Measurements from ENCODE around the gene PDCD11. TPM values are rescaled to one million over a fixed set of nuclear protein-coding genes. Genes with fewer than 3 reads are reported as not detected.
A peak's percentile ranks its signal among the peaks of the same experiment; 100 is the strongest.

Gene PDCD11
- total and polyA plus RNA-seq, 2 donors (not counting 1 experiment from before 2014, with no cell fraction given): 10.0 to 34.0 TPM

DNA sequence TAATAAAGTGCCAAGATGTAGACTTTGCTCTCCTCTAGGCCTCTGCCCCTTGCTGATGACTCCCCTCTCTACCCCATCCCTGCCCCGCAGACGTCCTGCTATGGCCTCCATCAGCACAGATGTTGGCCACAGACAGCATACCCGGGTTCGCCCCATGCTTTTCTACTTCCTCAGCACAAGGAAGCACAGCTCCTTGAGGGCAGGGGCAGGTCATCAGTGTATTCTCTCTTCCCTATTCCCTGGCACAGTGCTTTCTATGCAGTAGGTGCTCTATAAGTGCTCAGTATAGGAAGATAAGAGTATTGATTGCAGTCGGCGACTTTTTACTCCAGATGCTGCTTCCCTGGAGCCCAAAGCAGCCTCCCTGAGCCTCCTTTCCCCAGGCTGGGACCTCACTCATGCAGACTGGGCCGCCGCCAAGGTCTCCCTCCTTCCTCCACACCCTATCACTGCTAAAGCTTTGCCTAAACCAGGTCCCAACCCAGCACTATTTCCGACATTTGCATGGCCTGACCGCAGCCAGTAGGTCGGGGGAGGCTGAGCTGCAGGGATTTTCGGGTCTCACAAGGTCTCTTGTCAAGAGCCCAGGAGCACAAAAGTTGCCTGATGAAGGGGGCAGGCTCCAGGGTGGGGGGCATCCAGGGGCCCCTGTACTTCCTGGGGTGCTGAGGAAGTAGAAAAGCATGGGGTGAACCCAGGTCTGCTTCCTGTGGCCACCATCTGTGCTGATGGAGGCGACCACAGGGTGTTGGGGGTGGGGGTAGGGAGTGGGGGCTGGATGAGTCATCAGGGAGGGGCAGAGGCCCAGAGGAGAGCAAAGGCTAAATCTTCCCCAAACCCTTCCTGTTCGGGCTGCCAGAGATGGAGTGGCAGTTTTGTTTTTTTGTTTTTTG lies 74.6 kb downstream of the PDCD11 start:
- Histone ChIP-seq H4K20me1 (ENCODE audit: control insufficient read depth, extremely low read depth, insufficient read depth, low read length) (no peaks in the 10 kb centered on the region), H3K9me3 (ENCODE audit: control insufficient read depth, insufficient read depth, low read depth, low read length) (no peaks in the 10 kb centered on the region), H3K4me2 (ENCODE audit: extremely low read depth, insufficient read depth, low read length) (no peak overlapping the region), H2AFZ (ENCODE audit: low read length) (no peak overlapping the region), H3K4me1 (ENCODE audit: control insufficient read depth, extremely low read depth, insufficient read depth, low read length) (peaks cover 2% of the 10 kb centered on the region), H3K79me2 (ENCODE audit: control insufficient read depth, insufficient read depth, low read length) (no peaks in the 10 kb centered on the region), H3K9ac (ENCODE audit: insufficient read depth, low read length) (no peak overlapping the region), H3K4me3 (replicated peaks in 1 of 4; ENCODE audit: control extremely low read depth in 1 of 4, insufficient read depth in 1 of 4, low read depth in 3 of 4, low read length in 4 of 4) (no peak overlapping the region), H3K27ac (ENCODE audit: insufficient read depth, low read length) (no peak overlapping the region), H3K36me3 (ENCODE audit: control insufficient read depth, insufficient read depth, low read length) (no peaks in the 10 kb centered on the region), H3K27me3 (ENCODE audit: control insufficient read depth, insufficient read depth, low read length) (no peaks in the 10 kb centered on the region)
- no peak for TF ChIP-seq EZH2 (IDR thresholded peaks at IDR 0.05; ENCODE audit: low read length, missing control alignments)
- no peak for TF ChIP-seq CTCF (conservative IDR thresholded peaks at IDR 0.05 in 1 of 2, IDR thresholded peaks at IDR 0.05 in 1 of 2; ENCODE audit: low read depth in 1 of 2, low read length in 2 of 2)
- peak in 1 of 2 donors; percentile 62 for DNase-seq (ENCODE audit: low read depth in 2 of 2)

GRCh38 chr10:103472005-103472404 lies 75.6 kb downstream of the PDCD11 start:
- no peak overlapping the region for H3K9ac ChIP-seq (ENCODE audit: insufficient read depth, low read length)
- TF ChIP-seq CTCF (conservative IDR thresholded peaks at IDR 0.05 in 1 of 2, IDR thresholded peaks at IDR 0.05 in 1 of 2; ENCODE audit: low read depth in 1 of 2, low read length in 2 of 2) (no peak), EZH2 (IDR thresholded peaks at IDR 0.05; ENCODE audit: low read length, missing control alignments) (no peak)
- H3K27ac ChIP-seq (ENCODE audit: insufficient read depth, low read length): no peak overlapping the region
- no peaks in the 10 kb centered on the region for H4K20me1 ChIP-seq (ENCODE audit: control insufficient read depth, extremely low read depth, insufficient read depth, low read length)
- H3K27me3 ChIP-seq (ENCODE audit: control insufficient read depth, insufficient read depth, low read length): no peaks in the 10 kb centered on the region
- H3K4me2 ChIP-seq (ENCODE audit: extremely low read depth, insufficient read depth, low read length): no peak overlapping the region
- H3K4me3 ChIP-seq (replicated peaks in 1 of 4; ENCODE audit: control extremely low read depth in 1 of 4, insufficient read depth in 1 of 4, low read depth in 3 of 4, low read length in 4 of 4): no peak overlapping the region
- H3K9me3 ChIP-seq (ENCODE audit: control insufficient read depth, insufficient read depth, low read depth, low read length): no peaks in the 10 kb centered on the region
- no peak for DNase-seq (ENCODE audit: low read depth in 2 of 2)
- no peak overlapping the region for H2AFZ ChIP-seq (ENCODE audit: low read length)
- peaks cover 2% of the 10 kb centered on the region for H3K4me1 ChIP-seq (ENCODE audit: control insufficient read depth, extremely low read depth, insufficient read depth, low read length)
- H3K79me2 ChIP-seq (ENCODE audit: control insufficient read depth, insufficient read depth, low read length): no peaks in the 10 kb centered on the region
- no peaks in the 10 kb centered on the region for H3K36me3 ChIP-seq (ENCODE audit: control insufficient read depth, insufficient read depth, low read length)

- Histone ChIP-seq H3K9ac (ENCODE audit: insufficient read depth, low read length) (no peak overlapping the region), H3K36me3 (ENCODE audit: control insufficient read depth, insufficient read depth, low read length) (no peaks in the 10 kb centered on the region), H3K4me1 (ENCODE audit: control insufficient read depth, extremely low read depth, insufficient read depth, low read length) (peaks cover 2% of the 10 kb centered on the region), H3K27me3 (ENCODE audit: control insufficient read depth, insufficient read depth, low read length) (no peaks in the 10 kb centered on the region), H3K9me3 (ENCODE audit: control insufficient read depth, insufficient read depth, low read depth, low read length) (no peaks in the 10 kb centered on the region), H3K27ac (ENCODE audit: insufficient read depth, low read length) (no peak overlapping the region), H2AFZ (ENCODE audit: low read length) (no peak overlapping the region), H3K4me2 (ENCODE audit: extremely low read depth, insufficient read depth, low read length) (no peak overlapping the region), H3K4me3 (replicated peaks in 1 of 4; ENCODE audit: control extremely low read depth in 1 of 4, insufficient read depth in 1 of 4, low read depth in 3 of 4, low read length in 4 of 4) (no peak overlapping the region), H3K79me2 (ENCODE audit: control insufficient read depth, insufficient read depth, low read length) (no peaks in the 10 kb centered on the region), H4K20me1 (ENCODE audit: control insufficient read depth, extremely low read depth, insufficient read depth, low read length) (no peaks in the 10 kb centered on the region)
- TF ChIP-seq CTCF (conservative IDR thresholded peaks at IDR 0.05 in 1 of 2, IDR thresholded peaks at IDR 0.05 in 1 of 2; ENCODE audit: low read depth in 1 of 2, low read length in 2 of 2) (no peak), EZH2 (IDR thresholded peaks at IDR 0.05; ENCODE audit: low read length, missing control alignments) (no peak)
- no peak for DNase-seq (ENCODE audit: low read depth in 2 of 2)
Measured at GRCh38 chr10:103473261-103473671, 76.8 kb downstream of the PDCD11 start.
